BJ (cell line): ENCODE measurements around the gene MCTP1. TPM values are rescaled to one million over a fixed set of nuclear protein-coding genes. Genes with fewer than 3 reads are reported as not detected.

Experiments
- CTCF ChIA-PET: fragments of 350-600 bp; formaldehyde crosslinking; extraction: SDS; loops from one replicate; lab custom pipeline; 2021; ENCODE audit warnings: antibody characterized with exemption, inconsistent platforms; lab: Yijun Ruan, JAX
- POLR2A ChIA-PET: fragments of 300-600 bp; sonication (Branson Sonifier 250); formaldehyde crosslinking; extraction: SDS; loops from one replicate; lab custom pipeline; 2021; ENCODE audit warnings: antibody characterized with exemption; lab: Charles Lee
- DNase-seq: peaks from one replicate; pipeline ENCODE4 v3.0.0-alpha.2; 2011; ENCODE audit warnings: low read depth
- H3K27me3 ChIP-seq: 2 replicates; pipeline ENCODE4 v1.6.0; 2011; ENCODE audit warnings: low read length; ENCODE audit not compliant: control insufficient read depth, insufficient read depth
- H3K36me3 ChIP-seq: 2 replicates; pipeline ENCODE4 v1.5.1; 2011; ENCODE audit warnings: low read length; ENCODE audit not compliant: control insufficient read depth, insufficient read depth
- H3K4me3 ChIP-seq: 2 replicates; pipeline ENCODE4 v1.5.1; 2011; ENCODE audit warnings: low read depth, mild to moderate bottlenecking, control low read depth, low read length
- polyA plus RNA-seq: library from polyadenylated mRNA; depleted of rRNA; stranded (reverse); fragments of >200 nt; gene quantifications from 2 replicates; pipeline ENCODE4 v1.2.3, GENCODE V29; 2011
- TF ChIP-seq, protein P1 (sequence below): IDR thresholded peaks from 2 replicates; pipeline ENCODE4 v1.5.1; 2011; ENCODE audit warnings: low read depth, mild to moderate bottlenecking, control low read depth, inconsistent platforms, low read length, moderate library complexity; ENCODE audit not compliant: insufficient read depth

MCTP1 gene
- polyA plus RNA-seq, 1 experiment = 0.02 TPM

DNA sequence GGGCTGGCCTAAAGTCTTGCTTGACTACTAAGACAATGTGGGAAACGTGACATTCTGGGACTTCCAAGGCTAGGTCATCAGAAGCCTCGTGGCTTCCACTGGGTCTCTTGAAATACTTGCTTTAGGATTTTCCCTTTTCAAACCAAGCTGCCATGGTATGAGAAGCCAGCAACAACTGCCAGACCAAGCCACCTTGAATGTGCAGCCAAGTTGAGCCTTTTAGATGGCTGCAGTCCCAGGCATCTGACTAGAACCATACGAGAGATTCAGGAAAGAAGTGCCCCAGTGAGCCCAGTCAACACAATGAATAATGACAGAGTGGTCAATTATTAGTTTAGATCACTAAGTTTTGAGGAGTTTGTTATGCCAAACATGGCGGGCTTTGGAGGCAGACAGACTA, 523.1 kb downstream of the MCTP1 start:
- no peaks in the 10 kb centered on the region for H3K36me3 ChIP-seq
- no peak overlapping the region for H3K4me3 ChIP-seq
- TF ChIP-seq, protein P1, sequence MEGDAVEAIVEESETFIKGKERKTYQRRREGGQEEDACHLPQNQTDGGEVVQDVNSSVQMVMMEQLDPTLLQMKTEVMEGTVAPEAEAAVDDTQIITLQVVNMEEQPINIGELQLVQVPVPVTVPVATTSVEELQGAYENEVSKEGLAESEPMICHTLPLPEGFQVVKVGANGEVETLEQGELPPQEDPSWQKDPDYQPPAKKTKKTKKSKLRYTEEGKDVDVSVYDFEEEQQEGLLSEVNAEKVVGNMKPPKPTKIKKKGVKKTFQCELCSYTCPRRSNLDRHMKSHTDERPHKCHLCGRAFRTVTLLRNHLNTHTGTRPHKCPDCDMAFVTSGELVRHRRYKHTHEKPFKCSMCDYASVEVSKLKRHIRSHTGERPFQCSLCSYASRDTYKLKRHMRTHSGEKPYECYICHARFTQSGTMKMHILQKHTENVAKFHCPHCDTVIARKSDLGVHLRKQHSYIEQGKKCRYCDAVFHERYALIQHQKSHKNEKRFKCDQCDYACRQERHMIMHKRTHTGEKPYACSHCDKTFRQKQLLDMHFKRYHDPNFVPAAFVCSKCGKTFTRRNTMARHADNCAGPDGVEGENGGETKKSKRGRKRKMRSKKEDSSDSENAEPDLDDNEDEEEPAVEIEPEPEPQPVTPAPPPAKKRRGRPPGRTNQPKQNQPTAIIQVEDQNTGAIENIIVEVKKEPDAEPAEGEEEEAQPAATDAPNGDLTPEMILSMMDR = no peak
- no peaks in the 10 kb centered on the region for H3K27me3 ChIP-seq
- ChIA-PET CTCF (interaction anchor here (0.6 to 1.6 kb wide), 2 partner anchors 14 to 91 kb away, joined by 3 to 4 read pairs; no protein-coding TSS in a partner anchor), POLR2A (no interaction called here)
- DNase-seq = no peak

- Histone ChIP-seq H3K27me3 (0 out of 2 replicates have a peak, but pooled peaks cover 1% of the 10 kb centered on the region), H3K36me3 (no peaks in the 10 kb centered on the region), H3K4me3 (no peak overlapping the region)
- POLR2A ChIA-PET = no interaction called here
- DNase-seq = no peak
- TF ChIP-seq, protein P1 = no peak
- CTCF ChIA-PET = interaction anchor here (1.6 kb wide), 1 partner anchor 15 kb away, joined by 4 read pairs; no protein-coding TSS in a partner anchor
Observed at GRCh38 chr5:94761055-94761454, 523.8 kb downstream of the MCTP1 start.

GRCh38 chr5:94759961-94760360, 524.9 kb downstream of the MCTP1 start:
- Histone ChIP-seq H3K4me3 (no peak overlapping the region), H3K36me3 (no peaks in the 10 kb centered on the region), H3K27me3 (0 out of 2 replicates have a peak, but pooled peaks cover 1% of the 10 kb centered on the region)
- DNase-seq = no peak
- TF ChIP-seq, protein P1 = no peak
- ChIA-PET CTCF (interaction anchor here (1.6 kb wide), 1 partner anchor 16 kb away, joined by 4 read pairs; no protein-coding TSS in a partner anchor), POLR2A (no interaction called here)

GRCh38 chr5:94759022-94759421, 525.9 kb downstream of the MCTP1 start:
- DNase-seq = no peak
- Histone ChIP-seq H3K36me3 (no peaks in the 10 kb centered on the region), H3K27me3 (0 out of 2 replicates have a peak, but pooled peaks cover 1% of the 10 kb centered on the region), H3K4me3 (no peak overlapping the region)
- ChIA-PET POLR2A (no interaction called here), CTCF (interaction anchor here (1.2 kb wide), 1 partner anchor 21 kb away, joined by 3 read pairs; no protein-coding TSS in a partner anchor)
- TF ChIP-seq, protein P1 = no peak

DNA sequence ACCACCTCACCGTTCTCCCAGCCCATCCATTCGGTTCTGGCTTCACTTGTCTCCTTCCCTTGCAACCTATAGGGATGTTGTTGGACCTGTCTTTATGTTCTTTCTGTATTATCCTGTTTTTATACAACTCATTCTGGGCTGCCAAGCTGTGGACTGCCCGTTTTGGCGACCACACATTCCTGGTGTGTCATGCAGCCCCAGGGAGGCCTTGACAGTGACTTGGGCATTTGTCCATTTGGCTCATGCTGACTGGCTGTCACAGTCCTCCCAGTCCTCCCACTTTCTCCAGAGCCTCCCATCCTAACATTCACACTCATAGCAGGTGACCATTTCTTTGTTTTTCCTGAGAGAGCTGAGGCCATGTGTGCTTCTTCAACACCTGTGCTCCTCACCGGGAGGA, 530.1 kb downstream of the MCTP1 start:
- no peaks in the 10 kb centered on the region for H3K36me3 ChIP-seq
- ChIA-PET POLR2A (no interaction called here), CTCF (interaction anchor here (1.2 kb wide), 1 partner anchor 13 kb away, joined by 3 read pairs; no protein-coding TSS in a partner anchor)
- H3K27me3 ChIP-seq = 0 out of 2 replicates have a peak, but pooled peaks cover 1% of the 10 kb centered on the region
- DNase-seq = no peak
- H3K4me3 ChIP-seq = no peak overlapping the region
- TF ChIP-seq, protein P1 = no peak
